ENCODE measurements around the gene WDR62. TPM values are rescaled to one million over a fixed set of nuclear protein-coding genes. Genes with fewer than 3 reads are reported as not detected.

WDR62 gene
- total and polyA plus RNA-seq, 2 of the 8 experiments (the other 6 are each of a cell fraction or from before 2014, with no cell fraction given) = 28.2 to 39.5 TPM

DNA sequence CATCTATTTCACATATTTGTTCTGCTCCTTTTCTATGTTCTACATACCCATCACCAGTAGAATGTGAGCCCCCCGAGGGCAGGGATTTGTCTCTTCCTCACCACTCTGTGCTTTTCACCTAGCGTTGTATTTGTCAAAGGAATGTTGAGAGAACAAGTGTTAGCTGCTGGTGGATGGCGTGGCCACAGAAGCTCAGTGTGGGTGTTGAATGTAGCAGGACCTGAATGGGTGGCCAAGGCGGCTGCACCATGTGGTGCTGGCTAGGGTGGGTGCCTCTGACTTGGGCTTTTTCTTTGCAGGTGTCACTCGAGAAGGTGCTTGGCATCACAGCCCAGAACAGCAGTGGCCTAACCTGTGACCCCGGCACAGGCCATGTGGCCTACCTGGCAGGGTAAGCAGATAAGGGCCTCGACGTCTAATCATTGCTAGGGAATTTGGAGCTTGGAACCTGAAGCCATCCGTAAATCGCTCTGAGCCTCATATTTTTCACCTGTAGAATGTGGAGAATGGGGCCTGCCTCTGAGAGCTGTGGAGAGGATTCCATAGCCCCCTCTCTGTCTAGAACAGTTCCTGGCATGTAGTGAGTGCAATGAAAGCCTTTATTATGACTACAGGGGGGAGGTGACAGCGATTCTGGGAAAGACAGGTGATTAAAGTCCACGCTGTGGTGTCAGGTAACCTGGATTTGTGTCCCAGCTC, 3.9 kb downstream of the WDR62 start:
- Histone ChIP-seq H3K23ac (ENCODE audit: insufficient read length) (no peak overlapping the region), H3K27ac (ENCODE audit: low read depth, low read length) (no peak overlapping the region), H2BK120ac (replicated peaks; ENCODE audit: low read depth, low read length) (no peak overlapping the region), H2BK20ac (ENCODE audit: low read length) (no peak overlapping the region), H4K91ac (replicated peaks; ENCODE audit: insufficient read length, low read length) (no peak overlapping the region), H3K79me2 (ENCODE audit: control insufficient read depth in 1 of 2, insufficient read depth in 2 of 2, low read length in 2 of 2) (peaks cover 3 to 35% of the 10 kb centered on the region in 2 experiments; a peak in 3 of 4 replicates), H3K36me3 (ENCODE audit: control insufficient read depth in 2 of 4, insufficient read depth in 4 of 4, low read length in 3 of 4) (peaks cover 20 to 34% (median 30%) of the 10 kb centered on the region in 4 experiments; a peak in 7 of 8 replicates), H2BK15ac (ENCODE audit: low read length) (no peak overlapping the region), H3K4ac (replicated peaks; ENCODE audit: insufficient read length, low read depth, low read length) (no peak overlapping the region), H3K23me2 (ENCODE audit: low read depth, low read length) (peaks cover 2% of the 10 kb centered on the region), H3K27me3 (replicated peaks in 1 of 4; ENCODE audit: control insufficient read depth in 3 of 4, extremely low read depth in 1 of 4, insufficient read depth in 3 of 4, low read length in 3 of 4) (no peaks in the 10 kb centered on the region), H3K9me3 (ENCODE audit: insufficient read depth in 2 of 2, low read depth in 1 of 2, low read length in 1 of 2) (no peaks in the 10 kb centered on the region), H3K79me1 (ENCODE audit: low read depth, low read length) (peaks cover 4% of the 10 kb centered on the region; the same call in 1 of the 2 replicates), H3K4me1 (replicated peaks in 1 of 4; ENCODE audit: control insufficient read depth in 3 of 4, insufficient read depth in 4 of 4, low read length in 3 of 4) (peaks cover 0 to 4% (median under 1%) of the 10 kb centered on the region in 4 experiments; a peak in 2 of 7 replicates), H3K9ac (replicated peaks in 1 of 4; ENCODE audit: extremely low read depth in 1 of 4, low read depth in 3 of 4, low read length in 3 of 4) (no peak overlapping the region), H2AK5ac (ENCODE audit: low read depth, low read length) (no peak overlapping the region), H4K8ac (ENCODE audit: extremely low read depth, insufficient read depth, low read length) (no peak overlapping the region), H2AFZ (ENCODE audit: low read length) (no peak overlapping the region), H2BK5ac (ENCODE audit: low read depth, low read length) (no peak overlapping the region), H2BK12ac (ENCODE audit: low read depth, low read length) (no peak overlapping the region), H3K14ac (ENCODE audit: insufficient read length) (no peak overlapping the region), H3K56ac (replicated peaks; ENCODE audit: insufficient read length, low read depth, low read length) (no peak overlapping the region), H4K20me1 (replicated peaks in 1 of 2; ENCODE audit: control insufficient read depth in 1 of 2, insufficient read depth in 2 of 2, low read length in 2 of 2) (peaks cover 8 to 16% of the 10 kb centered on the region in 2 experiments), H3K18ac (ENCODE audit: extremely low read depth, low read length) (no peak overlapping the region), H3K4me3 (ENCODE audit: extremely low read depth in 1 of 4, insufficient read depth in 2 of 4, low read depth in 3 of 4, low read length in 4 of 4) (no peak overlapping the region), H3K4me2 (ENCODE audit: insufficient read depth in 1 of 2, low read depth in 2 of 2, low read length in 2 of 2) (no peak overlapping the region), H4K5ac (ENCODE audit: insufficient read length, low read depth, low read length) (no peak overlapping the region)
- 87% methylated on average over 12 of the region's 12 CpGs; no CpG with 5 or more reads in 1 of the 2 experiments for whole genome bisulfite sequencing, 2 experiments (ENCODE audit: extremely low coverage in 1 of 2, insufficient coverage in 1 of 2, insufficient read length in 1 of 2, insufficient replicate concordance in 2 of 2, low coverage in 1 of 2, low lambda C conversion rate in 2 of 2, missing lambda C conversion rate in 1 of 2)
- FAIRE-seq (no peak), DNase-seq (ENCODE audit: low read depth in 1 of 2, low spot score in 2 of 2) (no peak)
- TF ChIP-seq EGR1 (IDR thresholded peaks at IDR 0.05; ENCODE audit: borderline replicate concordance, low read depth, low read length) (no peak), KDM4A (IDR thresholded peaks at IDR 0.05; ENCODE audit: low read depth, low read length, severe bottlenecking) (no peak), FOSL1 (IDR thresholded peaks at IDR 0.05; ENCODE audit: insufficient read depth, low read depth, low read length) (no peak), SIX5 (IDR thresholded peaks at IDR 0.05; ENCODE audit: low read depth, low read length) (no peak), SUZ12 (IDR thresholded peaks at IDR 0.05; ENCODE audit: low read length) (no peak), SP2 (IDR thresholded peaks at IDR 0.05; ENCODE audit: low read length) (no peak), E2F6 (IDR thresholded peaks at IDR 0.05) (no peak), CHD2 (IDR thresholded peaks at IDR 0.05; ENCODE audit: low read length) (no peak), ASH2L (IDR thresholded peaks at IDR 0.05; ENCODE audit: low read length) (no peak)
- CTCF ChIA-PET (ENCODE audit: partially characterized antibody) = interaction anchor here (1.2 to 1.7 kb wide), 4 partner anchors 25 to 81 kb away, joined by 3 to 5 read pairs (median 3); partner anchors contain the start of gene CLIP3
- POLR2A ChIA-PET (ENCODE audit: partially characterized antibody) = interaction anchor here (1.0 to 1.6 kb wide), 2 partner anchors 14 to 70 kb away, joined by 3 to 5 read pairs; no protein-coding TSS in a partner anchor
